Activated T-helper 2 cell treated with anti-CD3 and anti-CD28 coated beads, Interferon-gamma antibody, Interleukin-2, Interleukin-4, amounts not matched to agents 10 μg/mL and 5 μg/mL and 100 μg/mL, durations not matched to agents 14 hours and 24 hours and 36 hours (primary cell): ENCODE results near the gene SH3RF1. TPM values are rescaled to one million over a fixed set of nuclear protein-coding genes. Genes with fewer than 3 reads are reported as not detected.

Experiments used
- DNase-seq: peaks from one replicate; pipeline ENCODE4 v3.0.0; 2021; ENCODE audit warnings: low spot score
- H3K27ac Mint-ChIP-seq: one replicate; pipeline ENCODE4 v1.8.0; 2021; ENCODE audit warnings: mixed read lengths
- H3K27me3 Mint-ChIP-seq: one replicate; pipeline ENCODE4 v1.8.0; 2021; ENCODE audit warnings: low read depth, mixed read lengths
- H3K36me3 Mint-ChIP-seq: one replicate; pipeline ENCODE4 v1.8.0; 2021; ENCODE audit warnings: low read depth, mixed read lengths
- H3K4me1 Mint-ChIP-seq: one replicate; pipeline ENCODE4 v1.8.0; 2021; ENCODE audit warnings: low read depth, mixed read lengths
- H3K4me3 Mint-ChIP-seq: one replicate; pipeline ENCODE4 v1.8.0; 2021; ENCODE audit warnings: low read depth, mild to moderate bottlenecking, moderate library complexity, mixed read lengths
- H3K9me3 Mint-ChIP-seq: one replicate; pipeline ENCODE4 v1.8.0; 2021; ENCODE audit warnings: mixed read lengths
- intact Hi-C: fragments of 100-400 bp; cut with micrococcal nuclease; formaldehyde crosslinking; loops from one replicate; pipeline ENCODE4 v1.15.1; 2023
- total RNA-seq: library from RNA; stranded (reverse); gene quantifications from 2 replicates; pipeline ENCODE4 v1.2.3, GENCODE V29; 2022

Gene SH3RF1
- total RNA-seq, 1 donor from 2014 or later = 1.1 TPM

DNA sequence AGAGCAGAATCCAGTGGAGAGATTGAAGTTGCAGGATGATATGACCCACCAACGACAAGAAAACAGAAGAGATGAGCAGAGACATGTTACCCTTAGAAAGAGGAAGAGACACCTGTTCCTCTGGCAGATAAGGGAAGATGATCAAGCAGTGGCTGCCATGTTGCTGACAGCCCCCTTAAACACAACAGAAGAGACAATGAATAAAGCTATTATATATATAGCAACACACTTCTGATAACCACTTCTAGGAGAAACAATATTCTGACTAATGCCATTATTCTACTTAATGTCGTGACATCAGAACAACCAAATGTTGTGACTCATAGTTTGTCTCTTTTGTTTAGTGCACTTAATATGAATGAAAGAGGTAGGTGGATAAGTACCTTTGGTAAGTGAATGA, 44.9 kb downstream of the SH3RF1 start:
- Mint-ChIP-seq H3K27ac (no peak overlapping the region), H3K27me3 (no peaks in the 10 kb centered on the region), H3K9me3 (no peaks in the 10 kb centered on the region), H3K36me3 (no peaks in the 10 kb centered on the region), H3K4me3 (no peak overlapping the region), H3K4me1 (peaks cover 3% of the 10 kb centered on the region)
- DNase-seq = no peak
- intact Hi-C loops = loop anchor here (1.0 to 5.0 kb wide), 2 partner anchors 42 to 144 kb away; no protein-coding TSS in a partner anchor

DNA sequence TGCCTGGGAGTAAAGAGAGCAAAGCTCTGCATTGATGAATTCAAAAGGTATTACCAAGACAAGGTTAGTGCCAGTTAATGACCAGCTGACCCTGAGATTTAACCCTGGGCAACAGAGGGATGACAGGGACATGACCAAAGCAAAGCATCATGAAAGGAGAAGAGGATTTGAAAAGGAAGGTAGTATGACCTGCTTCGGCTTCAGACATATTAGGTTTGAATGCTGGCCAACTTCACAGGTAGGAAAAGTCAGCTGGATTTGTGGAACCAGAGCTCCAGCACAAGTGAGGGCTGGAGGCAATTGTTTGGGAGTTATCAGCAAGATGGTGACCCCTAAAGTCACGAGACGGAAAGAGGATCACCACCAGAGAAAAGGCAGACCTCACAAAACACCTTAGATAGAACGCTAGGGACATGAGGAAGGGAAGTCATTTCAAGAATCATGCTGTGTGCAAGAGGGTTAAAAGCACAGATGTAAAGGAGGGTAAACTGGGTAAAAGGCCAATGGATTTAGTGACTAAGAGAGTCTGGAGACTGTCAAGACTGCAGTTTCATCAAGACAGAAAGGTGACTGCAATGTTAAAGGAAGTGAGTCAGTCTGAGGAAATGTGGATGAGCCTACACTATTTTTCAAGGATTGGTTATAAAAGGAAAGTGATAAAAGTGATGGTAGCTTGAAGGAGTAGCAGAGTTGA, 45.6 kb downstream of the SH3RF1 start:
- Mint-ChIP-seq H3K36me3 (no peaks in the 10 kb centered on the region), H3K27ac (no peak overlapping the region), H3K4me1 (peaks cover 3% of the 10 kb centered on the region), H3K9me3 (no peaks in the 10 kb centered on the region), H3K27me3 (no peaks in the 10 kb centered on the region), H3K4me3 (no peak overlapping the region)
- DNase-seq = no peak
- intact Hi-C loops = loop anchor here (5.0 kb wide), 1 partner anchor 143 kb away; no protein-coding TSS in a partner anchor

DNA sequence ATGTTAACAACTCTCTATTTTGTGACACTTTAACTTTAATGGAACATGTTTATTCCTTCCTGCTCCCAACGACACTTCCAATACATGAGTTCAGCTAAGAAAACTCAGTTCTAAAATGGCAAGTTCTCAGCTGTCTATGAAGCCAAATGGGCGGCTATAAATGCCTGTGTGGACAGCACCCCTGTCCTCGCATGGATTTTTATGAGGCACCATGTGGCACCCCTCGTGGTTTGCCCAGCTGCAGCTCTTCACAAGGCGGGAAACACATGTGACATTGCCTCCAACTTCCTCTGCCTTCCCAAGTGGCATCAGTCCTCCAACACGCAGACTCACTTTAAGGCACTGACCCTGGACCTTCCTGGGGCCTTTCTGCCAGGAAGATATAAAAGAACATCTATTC, 48.0 kb downstream of the SH3RF1 start:
- Mint-ChIP-seq H3K9me3 (no peaks in the 10 kb centered on the region), H3K36me3 (no peaks in the 10 kb centered on the region), H3K4me3 (no peak overlapping the region), H3K27ac (no peak overlapping the region), H3K4me1 (peaks cover 3% of the 10 kb centered on the region), H3K27me3 (peaks cover 3% of the 10 kb centered on the region)
- DNase-seq = no peak
- intact Hi-C loops = no loop called here

GRCh38 chr4:169221662-169222061, 49.1 kb downstream of the SH3RF1 start:
- no peak overlapping the region for H3K4me3 Mint-ChIP-seq
- no peak for DNase-seq
- intact Hi-C loops = no loop called here
- H3K36me3 Mint-ChIP-seq = no peaks in the 10 kb centered on the region
- peaks cover 3% of the 10 kb centered on the region for H3K27me3 Mint-ChIP-seq
- no peaks in the 10 kb centered on the region for H3K9me3 Mint-ChIP-seq
- H3K4me1 Mint-ChIP-seq = peaks cover 3% of the 10 kb centered on the region
- no peak overlapping the region for H3K27ac Mint-ChIP-seq

DNA sequence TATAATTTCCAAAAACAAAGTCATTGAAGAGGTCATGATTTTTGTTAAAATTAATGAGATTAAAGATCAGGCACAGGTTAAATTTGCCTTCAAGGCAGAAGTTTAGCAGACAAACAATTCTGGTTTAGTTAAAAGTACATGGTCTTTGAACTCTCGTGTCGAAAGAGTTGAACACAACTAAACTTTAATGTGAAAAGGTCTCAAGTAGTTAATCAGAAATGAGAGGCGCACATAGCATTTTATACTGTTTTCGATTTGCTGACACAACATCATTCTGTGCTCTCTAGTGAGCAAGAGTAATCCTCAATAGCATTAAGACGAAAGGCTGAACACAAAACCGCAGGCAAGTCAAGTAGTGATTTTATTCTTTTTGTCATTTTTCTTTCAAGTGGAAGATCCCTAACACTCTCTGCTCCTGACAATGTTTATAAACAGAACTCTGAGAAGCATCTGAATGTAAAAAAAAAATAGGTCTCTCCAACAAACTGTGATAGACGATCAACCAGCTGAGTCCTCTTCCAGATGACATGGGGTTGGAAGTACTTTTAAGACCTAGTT, 49.8 kb downstream of the SH3RF1 start:
- intact Hi-C loops = no loop called here
- peaks cover 3% of the 10 kb centered on the region for H3K27me3 Mint-ChIP-seq
- no peak overlapping the region for H3K27ac Mint-ChIP-seq

GRCh38 chr4:169220447-169220846, 50.3 kb downstream of the SH3RF1 start:
- Mint-ChIP-seq H3K27ac (no peak overlapping the region), H3K4me3 (no peak overlapping the region), H3K36me3 (no peaks in the 10 kb centered on the region), H3K27me3 (peaks cover 3% of the 10 kb centered on the region), H3K4me1 (no peaks in the 10 kb centered on the region), H3K9me3 (no peaks in the 10 kb centered on the region)
- DNase-seq = no peak
- intact Hi-C loops = no loop called here

More for the DNA sequence above, 49.8 kb downstream of the SH3RF1 start:
- no peak for DNase-seq
- Mint-ChIP-seq H3K36me3 (no peaks in the 10 kb centered on the region), H3K4me1 (no peaks in the 10 kb centered on the region), H3K4me3 (no peak overlapping the region), H3K9me3 (no peaks in the 10 kb centered on the region)

DNA sequence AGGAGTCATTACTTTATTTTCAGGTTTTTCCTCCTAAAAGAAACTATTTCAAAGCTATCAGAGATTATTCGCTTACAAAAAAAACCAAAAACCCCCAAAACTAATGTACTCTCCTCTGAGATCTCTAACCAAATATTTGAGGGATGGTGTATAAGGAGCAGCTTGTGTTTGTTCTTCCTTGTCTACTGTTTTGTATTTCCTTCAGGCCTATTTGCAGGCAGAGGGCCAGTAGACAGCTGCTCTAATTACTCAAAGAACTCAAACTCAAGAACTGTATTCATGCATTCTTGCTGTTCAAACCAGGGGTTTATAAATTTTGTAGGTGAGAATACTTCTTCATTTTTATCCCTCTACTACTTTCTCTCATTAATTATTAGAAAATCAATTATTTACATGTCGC, 51.3 kb downstream of the SH3RF1 start:
- peaks cover 3% of the 10 kb centered on the region for H3K27me3 Mint-ChIP-seq
- no peaks in the 10 kb centered on the region for H3K36me3 Mint-ChIP-seq
- no peaks in the 10 kb centered on the region for H3K9me3 Mint-ChIP-seq
- no peak for DNase-seq
- no peak overlapping the region for H3K27ac Mint-ChIP-seq
- no peaks in the 10 kb centered on the region for H3K4me1 Mint-ChIP-seq
- intact Hi-C loops = no loop called here
- no peak overlapping the region for H3K4me3 Mint-ChIP-seq

DNA sequence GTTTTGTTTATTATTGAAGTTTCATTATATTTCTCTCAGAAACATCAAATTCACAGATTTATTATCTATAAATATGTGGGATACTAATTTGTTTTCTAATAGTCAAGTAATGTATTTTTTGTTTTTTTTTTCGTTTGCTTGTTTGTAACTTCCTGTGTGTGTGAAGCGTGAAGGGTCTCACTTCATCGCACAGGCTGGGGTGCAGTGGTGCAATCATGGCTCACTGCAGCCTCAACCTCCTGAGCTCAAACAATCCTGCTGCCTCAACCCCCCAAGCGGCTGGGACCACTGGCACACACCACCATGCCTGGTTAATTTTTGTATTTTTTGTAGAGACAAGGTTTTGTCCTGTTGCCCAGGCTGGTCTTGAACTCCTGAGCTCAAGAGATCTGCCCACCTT, 55.1 kb downstream of the SH3RF1 start:
- Mint-ChIP-seq H3K27ac (no peak overlapping the region), H3K27me3 (peaks cover 3% of the 10 kb centered on the region), H3K4me1 (no peaks in the 10 kb centered on the region), H3K9me3 (no peaks in the 10 kb centered on the region), H3K36me3 (no peaks in the 10 kb centered on the region), H3K4me3 (no peak overlapping the region)
- intact Hi-C loops = no loop called here
- no peak for DNase-seq

- Mint-ChIP-seq H3K9me3 (no peaks in the 10 kb centered on the region), H3K36me3 (no peaks in the 10 kb centered on the region), H3K4me3 (no peak overlapping the region), H3K4me1 (no peaks in the 10 kb centered on the region), H3K27ac (no peak overlapping the region), H3K27me3 (no peaks in the 10 kb centered on the region)
- intact Hi-C loops = no loop called here
- no peak for DNase-seq
Measured at GRCh38 chr4:169212981-169213380, 57.8 kb downstream of the SH3RF1 start.

DNA sequence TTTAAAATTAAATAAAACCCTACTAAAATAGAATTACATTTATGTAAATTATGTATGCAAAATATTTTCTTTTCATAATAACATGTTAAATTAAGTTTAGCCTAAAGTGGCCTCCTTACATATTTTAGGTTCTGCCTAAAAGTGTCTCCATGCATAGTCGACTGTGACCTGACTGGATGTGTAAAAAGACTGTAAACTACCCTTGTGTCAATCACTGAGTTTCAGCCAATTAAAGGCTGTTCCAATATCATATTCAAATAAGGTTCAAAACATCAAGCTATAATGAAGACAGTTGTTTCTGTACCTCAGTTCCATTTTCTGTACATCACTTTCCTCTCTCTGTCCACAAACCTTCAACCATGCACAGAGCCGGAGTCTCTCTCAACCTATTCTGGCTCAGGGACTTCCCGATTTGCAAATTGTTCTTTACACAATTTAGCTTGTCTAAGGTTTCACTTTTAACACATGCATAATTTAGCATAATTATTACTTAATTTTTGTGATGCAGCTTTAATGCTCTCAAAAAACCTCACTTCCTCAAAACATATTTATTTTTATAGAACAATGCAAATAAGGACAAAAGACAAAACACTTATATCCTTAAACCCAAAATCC, 60.1 kb downstream of the SH3RF1 start:
- intact Hi-C loops = no loop called here
- H3K27ac Mint-ChIP-seq = no peak overlapping the region

DNA sequence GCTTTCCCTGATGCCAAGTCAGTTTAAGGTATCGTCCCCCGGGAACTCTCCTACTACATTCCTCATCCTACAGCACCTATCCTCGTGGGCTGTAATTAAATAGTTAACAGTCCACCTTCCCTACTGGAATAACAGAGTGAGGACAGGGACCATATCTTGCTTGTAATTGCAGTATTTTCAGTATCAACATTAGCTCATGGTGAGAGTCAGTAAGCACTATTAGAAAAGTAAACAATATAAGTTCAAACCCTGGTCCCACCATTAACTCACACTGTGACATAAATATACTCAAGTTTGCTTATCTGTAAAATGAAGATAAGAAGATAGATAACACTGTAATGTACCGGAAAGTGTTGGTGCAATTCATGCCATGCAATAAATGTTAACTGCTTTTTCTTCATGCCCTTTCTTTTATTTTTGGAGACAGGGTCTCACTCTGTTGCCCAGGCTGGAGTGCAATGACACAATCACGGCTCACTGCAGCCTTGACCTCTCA, 61.3 kb downstream of the SH3RF1 start:
- no peak for DNase-seq
- Mint-ChIP-seq H3K9me3 (no peaks in the 10 kb centered on the region), H3K4me3 (no peak overlapping the region), H3K4me1 (no peaks in the 10 kb centered on the region), H3K27me3 (no peaks in the 10 kb centered on the region), H3K36me3 (no peaks in the 10 kb centered on the region), H3K27ac (no peak overlapping the region)
- intact Hi-C loops = no loop called here

More for the DNA sequence above, 60.1 kb downstream of the SH3RF1 start:
- Mint-ChIP-seq H3K4me1 (no peaks in the 10 kb centered on the region), H3K9me3 (no peaks in the 10 kb centered on the region), H3K4me3 (no peak overlapping the region), H3K27me3 (no peaks in the 10 kb centered on the region), H3K36me3 (no peaks in the 10 kb centered on the region)
- no peak for DNase-seq

GRCh38 chr4:169208516-169208915, 62.2 kb downstream of the SH3RF1 start:
- H3K9me3 Mint-ChIP-seq = no peaks in the 10 kb centered on the region
- no peaks in the 10 kb centered on the region for H3K36me3 Mint-ChIP-seq
- DNase-seq = no peak
- H3K27me3 Mint-ChIP-seq = no peaks in the 10 kb centered on the region
- intact Hi-C loops = no loop called here
- no peak overlapping the region for H3K27ac Mint-ChIP-seq
- H3K4me1 Mint-ChIP-seq = no peaks in the 10 kb centered on the region
- no peak overlapping the region for H3K4me3 Mint-ChIP-seq

GRCh38 chr4:169208090-169208455, 62.7 kb downstream of the SH3RF1 start:
- Mint-ChIP-seq H3K27me3 (no peaks in the 10 kb centered on the region), H3K27ac (no peak overlapping the region), H3K4me1 (no peaks in the 10 kb centered on the region), H3K4me3 (no peak overlapping the region), H3K36me3 (no peaks in the 10 kb centered on the region), H3K9me3 (no peaks in the 10 kb centered on the region)
- intact Hi-C loops = no loop called here
- no peak for DNase-seq
